Thyroid gland (tissue), 4 donors: ENCODE measurements around the gene ACER1. TPM values are rescaled to one million over a fixed set of nuclear protein-coding genes. Genes with fewer than 3 reads are reported as not detected.
"Not testable (repeated sequence)": the region's sequence is repeated elsewhere in the genome, so short reads cannot be mapped to it uniquely, and the experiment has no call there.

ENCODE experiments used
- DNase-seq, 2 donors: peaks; one replicate each; pipeline ENCODE4 v3.0.0-alpha.2; 2019
- H3K27ac ChIP-seq, 3 donors: fragments of 200-600 bp; sonication (generic); 1 replicate in 2 of 3; 2 replicates in 1 of 3; pipeline ENCODE4 v1.5.1; 2016 to 2019; ENCODE audit warnings: mild to moderate bottlenecking in 1 of 3, moderate library complexity in 1 of 3
- H3K27me3 ChIP-seq: fragments of 200-600 bp; sonication (generic); one replicate; pipeline ENCODE4 v1.5.1; 2019
- H3K36me3 ChIP-seq, 2 donors: fragments of 200-600 bp; sonication (generic); one replicate each; pipeline ENCODE4 v1.5.1; 2016 to 2019
- H3K4me1 ChIP-seq, 2 donors: fragments of 200-600 bp; sonication (generic); one replicate each; pipeline ENCODE4 v1.5.1; 2017 to 2019
- H3K4me3 ChIP-seq, 3 donors: fragments of 200-600 bp; sonication (generic); replicated peaks in 1 of 3; 1 replicate in 2 of 3; 2 replicates in 1 of 3; pipeline ENCODE4 v1.5.1; 2016; ENCODE audit warnings: mild to moderate bottlenecking in 1 of 3
- H3K9me3 ChIP-seq: fragments of 200-600 bp; sonication (generic); one replicate; pipeline ENCODE4 v1.5.1; 2017
- POLR2A ChIP-seq, 2 donors: fragments of 450-650 bp; IDR thresholded peaks; one replicate each; pipeline ENCODE4 v1.6.1; 2017; ENCODE audit warnings: antibody characterized with exemption in 2 of 2, mild to moderate bottlenecking in 2 of 2, moderate library complexity in 1 of 2
- WGBS, 2 donors: methylation state at CpG; one replicate each; pipeline ENCODE4 v1.1.5; 2017; 5-methylcytosine and 5-hydroxymethylcytosine counted together
- intact Hi-C: fragments of 100-400 bp; cut with DNase I; formaldehyde crosslinking; loops from one replicate; pipeline ENCODE4 v1.15.1; 2023
- total RNA-seq, 4 donors: library from RNA; depleted of rRNA; stranded (reverse); fragments of >200 nt; gene quantifications; one replicate each; pipeline ENCODE4 v1.2.3, GENCODE V29; 2016
- TF ChIP-seq, protein P1 (sequence below), 6 experiments: fragments of 200-600 bp in 3 of 6; fragments of 450-650 bp in 3 of 6; sonication (generic) in 3 of 6; IDR thresholded peaks; one replicate each; pipeline ENCODE4 v1.5.1; 2016 to 2019; ENCODE audit warnings: antibody characterized with exemption in 6 of 6, mild to moderate bottlenecking in 2 of 6, inconsistent platforms in 1 of 6, moderate library complexity in 1 of 6

ACER1 gene
- total RNA-seq, 4 donors from 2014 or later: 0.67 TPM; not detected in 3

- Histone ChIP-seq H3K27me3 (no peaks in the 10 kb centered on the region), H3K36me3 (peaks cover 21 to 30% of the 10 kb centered on the region in 2 donors), H3K27ac (peak overlapping the region; percentile 81 to 86 (median 84)), H3K4me1 (peaks cover 4 to 14% of the 10 kb centered on the region in 2 donors), H3K9me3 (no peaks in the 10 kb centered on the region), H3K4me3 (peak overlapping the region in 1 of 3 donors; percentile 94)
- TF ChIP-seq, protein P1, sequence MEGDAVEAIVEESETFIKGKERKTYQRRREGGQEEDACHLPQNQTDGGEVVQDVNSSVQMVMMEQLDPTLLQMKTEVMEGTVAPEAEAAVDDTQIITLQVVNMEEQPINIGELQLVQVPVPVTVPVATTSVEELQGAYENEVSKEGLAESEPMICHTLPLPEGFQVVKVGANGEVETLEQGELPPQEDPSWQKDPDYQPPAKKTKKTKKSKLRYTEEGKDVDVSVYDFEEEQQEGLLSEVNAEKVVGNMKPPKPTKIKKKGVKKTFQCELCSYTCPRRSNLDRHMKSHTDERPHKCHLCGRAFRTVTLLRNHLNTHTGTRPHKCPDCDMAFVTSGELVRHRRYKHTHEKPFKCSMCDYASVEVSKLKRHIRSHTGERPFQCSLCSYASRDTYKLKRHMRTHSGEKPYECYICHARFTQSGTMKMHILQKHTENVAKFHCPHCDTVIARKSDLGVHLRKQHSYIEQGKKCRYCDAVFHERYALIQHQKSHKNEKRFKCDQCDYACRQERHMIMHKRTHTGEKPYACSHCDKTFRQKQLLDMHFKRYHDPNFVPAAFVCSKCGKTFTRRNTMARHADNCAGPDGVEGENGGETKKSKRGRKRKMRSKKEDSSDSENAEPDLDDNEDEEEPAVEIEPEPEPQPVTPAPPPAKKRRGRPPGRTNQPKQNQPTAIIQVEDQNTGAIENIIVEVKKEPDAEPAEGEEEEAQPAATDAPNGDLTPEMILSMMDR (IDR thresholded peaks at IDR 0.05): no peak
- TF ChIP-seq POLR2A (IDR thresholded peaks at IDR 0.05): no peak
- DNase-seq: no peak
- WGBS, 2 donors: 33 to 47% methylated on average over 11 of the region's 11 CpGs
- intact Hi-C loops: no loop called here
Observed at GRCh38 chr19:6362351-6362801, 29.0 kb upstream of the ACER1 start.

DNA sequence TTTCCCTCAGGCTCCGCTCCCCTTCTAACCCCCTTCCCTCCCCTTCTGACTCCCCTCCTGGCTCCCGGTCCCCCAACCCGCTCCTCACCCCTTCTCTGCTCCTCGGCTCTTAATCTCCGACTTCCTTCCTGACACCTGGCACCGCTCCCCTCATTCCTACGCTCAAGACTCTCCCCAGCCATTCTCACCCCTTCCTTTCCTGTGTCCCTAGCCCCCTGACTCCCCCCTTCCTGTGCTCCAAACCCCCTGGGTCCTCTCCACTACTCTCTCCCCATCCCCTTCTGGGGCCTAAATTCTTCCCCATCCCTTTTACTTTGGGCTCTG lies 28.6 kb upstream of the ACER1 start:
- Histone ChIP-seq H3K4me3 (peak overlapping the region; percentile 70 to 94 (median 90)), H3K27me3 (no peaks in the 10 kb centered on the region), H3K36me3 (peaks cover 18 to 28% of the 10 kb centered on the region in 2 donors), H3K9me3 (no peaks in the 10 kb centered on the region), H3K4me1 (peaks cover 4 to 14% of the 10 kb centered on the region in 2 donors), H3K27ac (peak overlapping the region; percentile 81 to 86 (median 84))
- intact Hi-C loops: no loop called here
- TF ChIP-seq, protein P1 (IDR thresholded peaks at IDR 0.05): no peak
- TF ChIP-seq POLR2A (IDR thresholded peaks at IDR 0.05): no peak
- WGBS, 2 donors: 0 to 1% methylated on average over 6 to 7 of the region's 7 CpGs
- peak in 1 of 2 donors; percentile 29 for DNase-seq

GRCh38 chr19:6360857-6361216 lies 27.4 kb upstream of the ACER1 start:
- H3K27me3 ChIP-seq, intact Hi-C loops, H3K9me3 ChIP-seq, DNase-seq: not testable (repeated sequence)
- 91 to 93% methylated on average over 10 of the region's 10 CpGs for WGBS, 2 donors
- peaks cover 7 to 16% of the 10 kb centered on the region in 2 donors for H3K36me3 ChIP-seq
- peak overlapping the region in 1 of 3 donors; percentile 94 for H3K4me3 ChIP-seq
- H3K27ac ChIP-seq: peak overlapping the region in 2 of 3 donors; percentile 81 to 86
- H3K4me1 ChIP-seq: peaks cover 4 to 14% of the 10 kb centered on the region in 2 donors

- intact Hi-C loops, H3K27ac ChIP-seq, H3K27me3 ChIP-seq, H3K4me3 ChIP-seq, DNase-seq, H3K9me3 ChIP-seq: not testable (repeated sequence)
- Histone ChIP-seq H3K36me3 (peaks cover 4 to 13% of the 10 kb centered on the region in 2 donors), H3K4me1 (peaks cover 4 to 14% of the 10 kb centered on the region in 2 donors)
- 94 to 96% methylated on average over 12 of the region's 12 CpGs for WGBS, 2 donors
Observed at GRCh38 chr19:6360445-6360844, 27.0 kb upstream of the ACER1 start.

DNA sequence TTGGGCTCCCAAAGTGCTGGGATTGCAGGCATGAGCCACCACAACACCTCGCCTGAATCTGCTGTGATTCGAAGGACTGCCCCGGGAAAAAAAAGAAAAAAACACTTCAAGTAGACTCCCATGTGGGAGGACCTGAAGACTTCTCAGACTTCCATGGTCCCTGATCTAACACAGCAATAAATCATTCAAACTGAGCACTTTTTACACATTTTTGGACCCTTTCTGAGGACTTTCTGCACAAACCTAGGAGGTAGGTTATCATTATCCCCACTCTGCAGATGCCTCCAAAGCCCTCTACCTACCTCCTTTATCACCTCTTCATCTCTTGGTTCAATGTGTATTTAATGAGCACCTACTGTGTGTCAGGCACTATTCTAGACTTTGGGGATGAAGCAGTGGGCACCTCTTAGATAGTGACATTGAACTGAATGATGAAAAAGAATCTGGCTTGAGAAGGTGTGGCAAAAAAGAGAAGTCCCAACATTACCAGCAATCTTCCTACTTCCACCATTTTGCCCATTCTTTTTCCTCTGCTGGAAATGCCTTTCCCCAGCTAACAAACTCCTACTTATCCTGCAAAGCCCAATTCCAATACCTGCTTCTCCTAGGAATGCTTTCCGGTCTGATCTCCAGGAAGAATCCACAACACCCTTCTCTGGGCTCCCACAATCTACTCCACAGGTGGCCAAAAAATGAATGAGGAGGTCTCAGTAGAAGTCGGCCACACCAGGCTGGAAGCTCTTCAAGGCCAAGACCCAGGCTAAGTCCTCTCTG lies 26.3 kb upstream of the ACER1 start:
- WGBS, 2 donors: 84 to 89% methylated on average over 5 of the region's 5 CpGs
- intact Hi-C loops: no loop called here

DNA sequence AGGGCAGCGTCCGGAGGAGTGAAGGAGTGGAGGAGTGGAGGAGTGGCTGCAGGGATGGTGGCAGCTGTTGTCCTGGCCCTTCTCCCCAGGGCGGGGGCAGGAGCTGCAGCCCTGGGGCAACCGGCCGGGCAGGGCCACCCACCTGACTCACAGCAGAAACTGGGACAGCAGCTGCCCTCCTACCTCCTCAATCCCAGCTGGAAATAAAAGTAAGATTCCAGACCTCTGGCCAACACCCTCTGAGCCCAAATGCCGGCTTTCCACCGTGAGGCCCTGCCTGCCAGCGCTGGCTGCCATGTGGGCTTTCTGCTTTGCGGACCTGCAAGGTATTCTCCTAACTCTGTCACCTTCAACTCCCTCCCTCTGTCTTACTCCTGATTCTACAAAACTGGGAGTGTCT lies 24.6 kb upstream of the ACER1 start:
- H3K27ac ChIP-seq: no peak overlapping the region
- no peaks in the 10 kb centered on the region for H3K36me3 ChIP-seq
- intact Hi-C loops: no loop called here
- 46 to 48% methylated on average over 9 of the region's 9 CpGs for WGBS, 2 donors
- peaks cover 4 to 7% of the 10 kb centered on the region in 2 donors for H3K4me1 ChIP-seq
- no peaks in the 10 kb centered on the region for H3K9me3 ChIP-seq
- TF ChIP-seq POLR2A (IDR thresholded peaks at IDR 0.05): no peak
- TF ChIP-seq, protein P1 (IDR thresholded peaks at IDR 0.05): no peak
- no peak for DNase-seq
- H3K27me3 ChIP-seq: no peaks in the 10 kb centered on the region
- H3K4me3 ChIP-seq: no peak overlapping the region

More for the DNA sequence above, 26.3 kb upstream of the ACER1 start:
- no peak for DNase-seq
- H3K4me1 ChIP-seq: peaks cover 4 to 14% of the 10 kb centered on the region in 2 donors
- TF ChIP-seq, protein P1 (IDR thresholded peaks at IDR 0.05): no peak
- no peak for TF ChIP-seq POLR2A (IDR thresholded peaks at IDR 0.05)
- H3K4me3 ChIP-seq: no peak overlapping the region
- no peak overlapping the region for H3K27ac ChIP-seq
- H3K9me3 ChIP-seq: no peaks in the 10 kb centered on the region
- peaks cover 0 to 6% of the 10 kb centered on the region in 2 donors for H3K36me3 ChIP-seq
- no peaks in the 10 kb centered on the region for H3K27me3 ChIP-seq
